Stimulated activated CD8-positive, alpha-beta memory T cell treated with anti-CD3 and anti-CD28 coated beads, Interleukin-4, amount 100 ng/mL, for 1 hour (primary cell): Measurements from ENCODE around the gene OR4Q2.
"Not testable (repeated sequence)": the region's sequence is repeated elsewhere in the genome, so short reads cannot be mapped to it uniquely, and the experiment has no call there.

ENCODE experiments used
- DNase-seq, 2 donors: peaks; one replicate each; pipeline ENCODE4 v3.0.0-alpha.2; 2020; ENCODE audit warnings: low read depth in 2 of 2, low spot score in 1 of 2

Gene OR4Q2

DNA sequence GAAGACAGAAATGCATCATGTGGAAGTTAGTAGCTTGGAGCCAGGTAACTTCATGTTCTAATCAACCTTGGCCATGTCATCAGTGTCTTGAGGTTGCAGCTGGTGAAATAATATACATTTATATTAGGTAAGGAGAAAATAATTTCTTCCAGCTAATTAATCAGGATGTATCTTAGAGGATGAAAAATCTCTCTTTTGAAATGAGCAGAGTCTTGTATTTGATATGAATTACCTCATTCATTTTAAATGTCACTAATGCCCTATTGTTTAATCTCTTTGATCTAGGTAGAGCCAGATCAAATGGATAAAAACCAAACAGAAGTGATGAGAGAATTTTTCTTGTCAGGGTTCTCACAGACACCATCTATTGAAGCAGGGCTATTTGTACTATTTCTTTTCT is at the start of gene OR4Q2:
OR4Q2 (plus strand) TSS at position 301 of the 400 bp plus-strand sequence.
- no peak for DNase-seq

- not testable (repeated sequence) for DNase-seq
Measured at GRCh38 chr14:19969735-19970134, 32.2 kb upstream of the OR4Q2 start.

DNA sequence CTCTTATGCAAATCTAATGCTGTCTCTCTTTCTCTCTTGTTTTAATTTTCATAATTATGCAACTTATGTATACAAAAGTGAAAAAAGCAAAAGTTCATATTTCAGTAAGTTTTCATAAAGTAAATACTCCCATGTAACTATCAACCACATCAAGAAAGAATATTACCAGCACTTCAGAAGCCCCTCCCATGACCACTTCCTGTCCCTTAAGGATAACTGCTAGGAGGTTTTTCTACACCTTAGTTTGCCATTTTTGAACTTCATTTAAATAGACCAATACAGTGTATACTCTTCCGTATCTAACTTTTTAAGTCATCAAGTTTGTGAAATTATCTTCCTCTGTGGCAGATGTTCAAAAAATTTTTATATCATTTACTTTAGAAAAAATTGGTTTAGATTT is 27.1 kb upstream of the OR4Q2 start:
- no peak for DNase-seq

- DNase-seq: no peak
Measured at GRCh38 chr14:19975291-19975690, 26.7 kb upstream of the OR4Q2 start, which contains the start of gene OR4K15. TSS of gene OR4K15 (plus strand) at chr14:19975591. CDS start at chr14:19975591, 0 bp downstream.

GRCh38 chr14:19993438-19993837 is 8.5 kb upstream of the OR4Q2 start:
- no peak for DNase-seq

DNA sequence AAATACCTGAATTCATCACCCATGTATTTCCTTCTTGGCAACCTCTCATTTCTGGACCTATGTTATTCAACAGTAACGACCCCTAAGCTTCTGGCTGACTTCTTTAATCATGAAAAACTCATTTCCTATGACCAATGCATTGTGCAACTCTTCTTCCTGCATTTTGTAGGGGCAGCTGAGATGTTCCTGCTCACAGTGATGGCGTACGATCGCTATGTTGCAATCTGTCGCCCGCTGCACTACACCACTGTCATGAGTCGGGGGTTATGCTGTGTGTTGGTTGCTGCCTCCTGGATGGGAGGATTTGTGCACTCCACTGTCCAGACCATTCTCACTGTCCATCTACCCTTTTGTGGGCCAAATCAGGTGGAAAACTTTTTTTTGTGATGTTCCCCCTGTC is 356 bp downstream of the OR4Q2 start:
- no peak for DNase-seq

DNA sequence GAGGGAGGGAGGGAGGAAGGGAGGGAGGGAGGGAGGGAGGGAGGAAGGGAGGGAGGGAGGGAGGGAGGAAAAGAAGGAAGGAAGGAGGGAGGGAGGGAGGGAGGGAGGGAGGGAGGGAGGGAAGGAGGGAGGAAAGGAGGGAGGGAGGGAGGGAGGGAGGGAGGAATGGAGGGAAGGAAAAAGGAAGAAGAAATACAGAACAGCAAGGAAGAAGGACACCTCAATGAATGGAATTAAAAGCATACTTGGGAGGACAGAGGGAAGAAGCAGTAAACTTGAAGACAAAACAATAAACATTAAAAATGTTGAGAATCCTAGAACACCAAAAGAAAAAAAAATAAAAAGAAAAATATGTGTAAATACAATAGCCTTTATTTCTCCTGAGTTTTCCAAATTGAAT is 6.2 kb downstream of the OR4Q2 start:
- DNase-seq: no peak

DNA sequence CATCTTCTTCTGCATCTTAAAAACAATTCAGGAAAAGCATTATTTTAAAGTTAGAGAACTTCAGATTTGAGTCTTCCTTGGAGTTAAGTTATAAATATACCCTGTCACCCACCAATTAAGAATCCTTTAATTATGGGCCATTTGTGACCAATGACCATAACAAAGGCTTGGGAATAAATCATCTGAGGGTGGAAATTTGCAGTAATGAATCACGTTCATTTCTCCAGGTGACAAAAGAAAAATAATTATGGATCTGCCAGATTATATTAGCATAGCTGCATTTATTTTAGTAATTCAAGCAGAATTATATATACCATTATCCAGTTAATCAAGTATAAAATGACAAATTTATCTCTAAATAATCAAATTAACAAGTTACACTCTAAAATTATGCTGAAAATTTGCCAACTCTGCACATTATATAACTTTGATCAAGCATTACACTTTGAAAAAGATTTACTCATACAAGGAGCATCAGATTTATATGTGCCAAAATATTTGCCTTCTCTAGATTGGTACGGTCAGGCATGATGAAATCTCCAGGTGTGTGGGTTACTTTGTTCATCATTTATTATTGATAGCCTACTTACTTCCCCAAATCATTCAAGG is 17.4 kb downstream of the OR4Q2 start, which contains the start of gene OR4K14:
OR4K14 (minus strand) TSS at position 51 of the 609 bp plus-strand sequence. CDS start 4,114 bp downstream, outside the sequence.
- DNase-seq: no peak

GRCh38 chr14:20031058-20031457 is 29.1 kb downstream of the OR4Q2 start:
- no peak for DNase-seq

DNA sequence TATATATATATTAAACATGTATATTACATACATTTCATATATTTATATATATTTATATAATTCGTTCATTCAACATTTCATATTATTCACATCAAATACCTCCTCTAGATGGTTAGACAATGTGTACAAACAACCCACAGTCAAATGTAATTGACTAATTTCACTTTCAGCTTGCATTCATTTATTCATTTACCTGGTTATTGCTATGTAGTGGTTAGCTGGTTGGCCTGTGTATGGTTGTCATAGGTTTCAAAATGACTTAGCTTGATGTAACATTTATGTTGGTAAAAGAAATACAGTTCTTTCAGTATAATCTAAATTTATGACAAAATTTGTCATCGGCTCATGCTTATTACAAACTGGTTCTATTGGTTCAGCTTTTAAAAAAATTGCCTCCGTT is 33.5 kb downstream of the OR4Q2 start:
- DNase-seq: no peak

- DNase-seq: no peak
Measured at GRCh38 chr14:20035938-20036337, 34.0 kb downstream of the OR4Q2 start, which contains the start of gene OR4K13. TSS of gene OR4K13 (minus strand) at chr14:20036038. CDS start at chr14:20034758, 1,280 bp downstream.

DNA sequence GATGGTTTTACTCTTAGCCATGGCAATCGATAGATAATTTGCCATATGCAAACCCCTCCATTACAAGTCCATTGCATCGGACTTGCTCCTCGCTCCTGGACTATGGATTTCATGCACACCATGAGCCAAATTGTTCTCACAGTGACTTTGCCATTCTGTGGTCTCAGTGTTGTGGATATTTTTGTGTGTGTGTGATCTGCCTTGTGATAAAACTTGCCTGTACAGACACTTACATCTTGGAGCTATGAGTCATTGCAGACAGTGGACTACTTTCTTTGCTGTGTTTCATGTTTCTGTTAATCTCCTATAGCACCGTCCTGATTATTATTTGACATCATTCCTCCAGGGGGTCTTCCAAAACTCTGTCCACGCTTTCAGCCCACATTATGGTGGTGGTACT is 42.3 kb downstream of the OR4Q2 start:
- no peak for DNase-seq

GRCh38 chr14:20048202-20048601 is 46.2 kb downstream of the OR4Q2 start:
- DNase-seq: no peak
